ENCODE data around the gene LRIF1.

- TF ChIP-seq EZH2 (IDR thresholded peaks at IDR 0.05; ENCODE audit: borderline replicate concordance, control insufficient read depth, low read depth, low read length): no peak
- no peak for TF ChIP-seq SRF (IDR thresholded peaks at IDR 0.05; ENCODE audit: low read depth in 2 of 2, low read length in 2 of 2)
- TF ChIP-seq CHD4 (IDR thresholded peaks at IDR 0.05): no peak
- TF ChIP-seq MAX (IDR thresholded peaks at IDR 0.05; ENCODE audit: low read depth, low read length): no peak
- TF ChIP-seq RCOR1 (conservative IDR thresholded peaks at IDR 0.05; ENCODE audit: low read depth, low read length): no peak
These were observed 7.1 kb downstream of the LRIF1 start for GRCh38 chr1:110956586-110956985.

All from GM12878 (cell line).